Type B pancreatic cell (in vitro differentiated cells): ENCODE measurements around the gene CERKL. TPM values are rescaled to one million over a fixed set of nuclear protein-coding genes. Genes with fewer than 3 reads are reported as not detected.

Experiments
- DNase-seq: peaks from one replicate; pipeline ENCODE4 v3.0.0; 2021; ENCODE audit warnings: mixed read lengths; ENCODE audit not compliant: unreplicated experiment; ENCODE audit errors: extremely low spot score
- H3K27ac Mint-ChIP-seq: 2 replicates; pipeline ENCODE4 v1.8.0; 2021; ENCODE audit warnings: mild to moderate bottlenecking, mixed read lengths
- H3K27me3 Mint-ChIP-seq: 2 replicates; pipeline ENCODE4 v1.8.0; 2021; ENCODE audit warnings: mixed read lengths
- H3K36me3 Mint-ChIP-seq: 2 replicates; pipeline ENCODE4 v1.8.0; 2021; ENCODE audit warnings: mixed read lengths
- H3K4me1 Mint-ChIP-seq: one replicate; pipeline ENCODE4 v1.8.0; 2021; ENCODE audit warnings: mixed read lengths; ENCODE audit not compliant: unreplicated experiment
- H3K4me3 Mint-ChIP-seq: 2 replicates; pipeline ENCODE4 v1.8.0; 2021; ENCODE audit warnings: mild to moderate bottlenecking, mixed read lengths
- H3K9me3 Mint-ChIP-seq: 2 replicates; pipeline ENCODE4 v1.8.0; 2021; ENCODE audit warnings: mixed read lengths
- total RNA-seq: library from RNA; stranded (reverse); gene quantifications from 2 replicates; pipeline ENCODE4 v1.2.1, GENCODE V29; 2021; ENCODE audit warnings: low replicate concordance
- TF ChIP-seq, protein P1 (sequence below): fragments of 200-600 bp; sonication (generic); conservative IDR thresholded peaks from 2 replicates; pipeline ENCODE4 v1.5.0; 2021; ENCODE audit warnings: antibody characterized with exemption, mild to moderate bottlenecking

CERKL gene
- total RNA-seq, 1 donor from 2014 or later = 2.9 TPM

DNA sequence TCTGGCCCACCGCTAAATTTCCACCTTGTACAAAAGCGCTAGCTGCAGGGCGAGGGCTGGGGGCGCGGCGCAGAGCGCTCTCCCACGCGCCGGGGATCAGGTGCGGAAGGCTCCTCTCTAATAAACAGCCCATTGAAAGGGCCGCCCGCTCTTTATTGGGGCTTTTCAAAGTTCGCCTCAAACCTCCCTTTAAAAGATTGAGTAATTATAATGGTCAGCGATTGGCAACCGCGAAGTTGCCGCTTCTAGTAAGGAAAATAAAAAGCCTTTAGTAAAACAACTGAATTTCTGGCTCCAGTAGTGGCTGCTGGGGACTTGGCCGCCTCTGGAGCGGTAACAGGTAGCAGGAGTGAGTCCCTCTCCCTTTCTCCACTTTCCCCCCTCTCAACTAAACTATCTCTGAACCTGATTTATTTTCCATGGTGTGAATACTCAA lies 22.7 kb upstream of the CERKL start:
- no peak for DNase-seq
- H3K27ac Mint-ChIP-seq = peak overlapping the region; percentile 81
- TF ChIP-seq, protein P1, sequence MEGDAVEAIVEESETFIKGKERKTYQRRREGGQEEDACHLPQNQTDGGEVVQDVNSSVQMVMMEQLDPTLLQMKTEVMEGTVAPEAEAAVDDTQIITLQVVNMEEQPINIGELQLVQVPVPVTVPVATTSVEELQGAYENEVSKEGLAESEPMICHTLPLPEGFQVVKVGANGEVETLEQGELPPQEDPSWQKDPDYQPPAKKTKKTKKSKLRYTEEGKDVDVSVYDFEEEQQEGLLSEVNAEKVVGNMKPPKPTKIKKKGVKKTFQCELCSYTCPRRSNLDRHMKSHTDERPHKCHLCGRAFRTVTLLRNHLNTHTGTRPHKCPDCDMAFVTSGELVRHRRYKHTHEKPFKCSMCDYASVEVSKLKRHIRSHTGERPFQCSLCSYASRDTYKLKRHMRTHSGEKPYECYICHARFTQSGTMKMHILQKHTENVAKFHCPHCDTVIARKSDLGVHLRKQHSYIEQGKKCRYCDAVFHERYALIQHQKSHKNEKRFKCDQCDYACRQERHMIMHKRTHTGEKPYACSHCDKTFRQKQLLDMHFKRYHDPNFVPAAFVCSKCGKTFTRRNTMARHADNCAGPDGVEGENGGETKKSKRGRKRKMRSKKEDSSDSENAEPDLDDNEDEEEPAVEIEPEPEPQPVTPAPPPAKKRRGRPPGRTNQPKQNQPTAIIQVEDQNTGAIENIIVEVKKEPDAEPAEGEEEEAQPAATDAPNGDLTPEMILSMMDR = no peak
- H3K4me1 Mint-ChIP-seq = peaks cover 25% of the 10 kb centered on the region
- peaks cover 13% of the 10 kb centered on the region for H3K36me3 Mint-ChIP-seq
- peaks cover 4% of the 10 kb centered on the region for H3K9me3 Mint-ChIP-seq
- peaks cover 93% of the 10 kb centered on the region for H3K27me3 Mint-ChIP-seq
- H3K4me3 Mint-ChIP-seq = peak overlapping the region; percentile 84

DNA sequence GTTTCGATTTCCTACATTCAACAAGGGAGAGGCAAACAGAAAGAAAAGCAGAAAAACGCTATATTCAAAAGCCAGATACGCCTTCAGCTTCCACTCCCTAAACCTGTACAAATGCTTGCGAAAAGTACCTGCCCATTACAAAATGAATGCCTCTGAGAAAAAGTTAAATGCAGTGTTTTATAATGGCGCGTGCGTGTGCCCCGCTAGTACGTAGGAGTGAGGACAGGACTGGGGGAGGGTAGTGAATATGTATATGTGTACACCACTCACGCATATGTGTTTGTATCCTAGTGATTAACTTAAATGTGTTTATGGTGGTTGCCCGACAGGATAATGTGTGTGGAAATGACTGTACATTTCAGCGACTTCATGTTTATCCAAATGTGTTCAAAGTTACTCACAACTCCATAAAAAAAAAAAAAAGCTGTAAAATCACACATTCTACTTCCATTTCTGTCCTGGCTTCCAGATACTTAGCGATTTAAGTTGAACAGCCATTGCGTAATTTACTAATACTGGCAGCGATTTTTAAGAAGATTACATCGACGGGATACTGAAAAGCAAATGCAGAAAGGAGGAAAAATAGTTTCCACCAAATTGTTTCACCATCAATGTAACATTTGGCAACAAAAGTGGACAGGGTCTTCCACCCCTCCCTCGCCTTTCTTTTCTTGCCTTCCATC lies 22.1 kb upstream of the CERKL start:
- Mint-ChIP-seq H3K36me3 (peaks cover 13% of the 10 kb centered on the region), H3K9me3 (peaks cover 4% of the 10 kb centered on the region), H3K4me3 (peak overlapping the region; percentile 84), H3K27me3 (peaks cover 93% of the 10 kb centered on the region), H3K27ac (peak overlapping the region; percentile 81), H3K4me1 (peaks cover 25% of the 10 kb centered on the region)
- TF ChIP-seq, protein P1 = no peak
- no peak for DNase-seq

DNA sequence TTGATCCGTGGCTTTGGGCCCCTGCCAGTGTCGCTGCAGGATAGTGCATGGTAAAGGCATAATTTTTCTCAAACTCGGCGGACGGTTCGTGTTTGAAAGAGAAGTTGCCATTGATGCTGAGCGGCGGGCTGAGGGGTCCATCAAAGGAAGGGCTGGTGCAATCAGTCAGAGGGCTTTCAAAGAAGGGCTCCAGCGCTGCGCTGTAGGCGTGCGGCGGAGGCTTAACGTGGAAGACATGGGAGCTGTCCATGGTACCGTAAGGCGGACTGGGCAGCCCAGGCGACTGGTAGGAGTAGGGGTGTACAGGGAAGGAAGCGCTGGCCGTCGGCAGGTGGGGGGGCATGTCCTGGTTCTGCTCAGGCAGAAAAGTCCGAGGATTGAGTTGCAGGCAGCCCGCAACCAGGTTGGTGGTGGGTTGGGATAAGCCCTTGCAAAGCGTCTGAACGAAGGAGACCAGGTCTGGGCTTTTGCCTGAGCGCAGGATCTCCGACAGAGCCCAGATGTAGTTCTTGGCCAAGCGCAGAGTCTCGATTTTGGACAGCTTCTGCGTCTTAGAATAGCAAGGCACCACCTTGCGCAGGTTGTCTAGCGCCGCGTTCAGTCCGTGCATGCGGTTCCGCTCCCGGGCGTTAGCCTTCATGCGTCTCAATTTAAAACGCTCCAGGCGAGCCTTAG lies 21.1 kb upstream of the CERKL start:
- TF ChIP-seq, protein P1 = no peak
- H3K4me1 Mint-ChIP-seq = peaks cover 20% of the 10 kb centered on the region
- peak; percentile 83 for DNase-seq
- H3K9me3 Mint-ChIP-seq = peaks cover 4% of the 10 kb centered on the region
- peak overlapping the region; percentile 84 for H3K4me3 Mint-ChIP-seq
- H3K36me3 Mint-ChIP-seq = peaks cover 13% of the 10 kb centered on the region
- peaks cover 92% of the 10 kb centered on the region for H3K27me3 Mint-ChIP-seq
- H3K27ac Mint-ChIP-seq = peak overlapping the region; percentile 88

DNA sequence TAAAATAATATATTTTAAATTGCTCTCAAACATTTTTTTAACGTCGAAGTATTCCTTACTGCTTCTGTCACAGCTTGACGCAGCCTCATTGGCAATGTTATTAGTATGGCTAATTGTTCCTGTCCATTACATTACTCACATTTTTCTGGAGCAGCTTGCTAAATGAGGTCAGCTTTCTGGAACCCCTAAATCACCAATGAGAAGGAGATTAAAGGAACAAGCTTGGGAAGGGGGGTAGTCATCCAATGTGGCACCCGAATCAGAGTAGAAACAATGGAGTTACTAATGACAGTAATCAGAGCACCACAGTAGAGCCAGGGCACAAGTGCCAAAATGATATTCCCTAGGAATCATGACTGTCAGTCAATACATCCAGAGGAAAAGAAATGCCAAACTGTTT lies 18.3 kb upstream of the CERKL start:
- no peak for DNase-seq
- H3K4me1 Mint-ChIP-seq = peaks cover 4% of the 10 kb centered on the region
- peaks cover 83% of the 10 kb centered on the region for H3K27me3 Mint-ChIP-seq
- peaks cover 9% of the 10 kb centered on the region for H3K36me3 Mint-ChIP-seq
- H3K27ac Mint-ChIP-seq = no peak overlapping the region
- TF ChIP-seq, protein P1 = no peak
- peak overlapping the region; percentile 44 for H3K4me3 Mint-ChIP-seq
- H3K9me3 Mint-ChIP-seq = peaks cover 4% of the 10 kb centered on the region

DNA sequence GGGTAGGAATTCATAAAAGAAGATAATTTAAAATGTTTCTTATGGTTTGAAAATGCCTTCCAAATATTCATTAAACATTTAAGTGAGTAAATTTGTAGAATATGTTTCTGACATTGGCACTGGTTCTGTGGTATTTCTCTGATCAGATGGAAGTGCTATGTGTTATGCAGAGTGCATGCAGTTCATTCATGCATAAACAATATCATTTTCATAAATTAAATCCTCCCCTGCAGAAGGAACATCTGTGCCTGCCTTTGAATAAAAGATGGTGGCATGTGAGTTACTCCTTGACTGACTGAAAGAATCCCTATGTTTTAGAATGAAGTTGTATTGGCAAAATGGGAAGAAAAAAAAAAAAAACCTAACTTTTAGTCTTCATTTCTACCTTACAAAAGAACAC lies 17.6 kb upstream of the CERKL start:
- TF ChIP-seq, protein P1 = no peak
- peaks cover 9% of the 10 kb centered on the region for H3K36me3 Mint-ChIP-seq
- H3K9me3 Mint-ChIP-seq = peaks cover 4% of the 10 kb centered on the region
- no peak overlapping the region for H3K4me3 Mint-ChIP-seq
- DNase-seq = no peak
- peaks cover 78% of the 10 kb centered on the region for H3K27me3 Mint-ChIP-seq
- peaks cover 4% of the 10 kb centered on the region for H3K4me1 Mint-ChIP-seq
- no peak overlapping the region for H3K27ac Mint-ChIP-seq
